ENCODE measurements around the gene ARL6IP5. TPM values are rescaled to one million over a fixed set of nuclear protein-coding genes. Genes with fewer than 3 reads are reported as not detected.

The ARL6IP5 gene
- total RNA-seq, 1 experiment from 2014 or later: 25.4 TPM

GRCh38 chr3:69085833-69086722, 1.3 kb downstream of the ARL6IP5 start:
- Histone ChIP-seq H3K9me3 (ENCODE audit: low read length) (no peaks in the 10 kb centered on the region), H3K9me2 (replicated peaks; ENCODE audit: low read length) (no peaks in the 10 kb centered on the region), H3K4me3 (ENCODE audit: low read length) (peak overlapping the region; percentile 85), H3K27me3 (ENCODE audit: low read length) (no peaks in the 10 kb centered on the region), H3K4me1 (ENCODE audit: insufficient read depth, low read length) (peaks cover 48% of the 10 kb centered on the region), H4K20me1 (ENCODE audit: low read length) (no peaks in the 10 kb centered on the region), H3K36me3 (ENCODE audit: low read depth, low read length) (no peaks in the 10 kb centered on the region), H3F3A (ENCODE audit: low read length, unreplicated experiment) (no peaks in the 10 kb centered on the region), H3K4me2 (ENCODE audit: low read length) (peak overlapping the region; percentile 99), H3K27ac (ENCODE audit: low read length) (peak overlapping the region; percentile 99), H3K79me2 (ENCODE audit: low read length) (peaks cover 50% of the 10 kb centered on the region), H3K9ac (ENCODE audit: low read length) (peak overlapping the region; percentile 94), H2AFZ (ENCODE audit: low read length) (peak overlapping the region; percentile 90; the same call in 1 of the 2 replicates)
- CTCF ChIA-PET: interaction anchor here (0.6 kb wide), 2 partner anchors 73 to 325 kb away, joined by 3 read pairs; partner anchors contain the start of gene EOGT
- TF ChIP-seq EZH2phosphoT487 (IDR thresholded peaks at IDR 0.05; ENCODE audit: borderline replicate concordance, low read length): no peak
- no peak for TF ChIP-seq EZH2 (IDR thresholded peaks at IDR 0.05; ENCODE audit: low read length, unreplicated experiment)
- TF ChIP-seq CTCF (conservative IDR thresholded peaks at IDR 0.05; ENCODE audit: low read depth, low read length): no peak
- POLR2A ChIA-PET (ENCODE audit: unreplicated experiment): interaction anchor here (0.6 kb wide), 1 partner anchor 114 kb away, joined by 8 read pairs; no protein-coding TSS in a partner anchor
- DNase-seq (peak; percentile 76), ATAC-seq (peak; percentile 74)
- BruUV-seq (replicated peaks): TSS peak; percentile 97
- intact Hi-C loops (cut with micrococcal nuclease): loop anchor here (2.0 to 5.0 kb wide), 2 partner anchors 34 to 35 kb away; partner anchors contain the start of gene TMF1

GRCh38 chr3:69087030-69087791, 2.5 kb downstream of the ARL6IP5 start:
- H3K79me2 ChIP-seq (ENCODE audit: low read length): peaks cover 50% of the 10 kb centered on the region
- ATAC-seq (no peak), DNase-seq (no peak)
- peaks cover 48% of the 10 kb centered on the region for H3K4me1 ChIP-seq (ENCODE audit: insufficient read depth, low read length)
- POLR2A ChIA-PET (ENCODE audit: unreplicated experiment): no interaction called here
- no TSS peak for BruUV-seq (replicated peaks)
- no peaks in the 10 kb centered on the region for H3K36me3 ChIP-seq (ENCODE audit: low read depth, low read length)
- peak overlapping the region; percentile 94 for H3K9ac ChIP-seq (ENCODE audit: low read length)
- TF ChIP-seq CTCF (conservative IDR thresholded peaks at IDR 0.05; ENCODE audit: low read depth, low read length) (no peak), EZH2phosphoT487 (IDR thresholded peaks at IDR 0.05; ENCODE audit: borderline replicate concordance, low read length) (no peak), EZH2 (IDR thresholded peaks at IDR 0.05; ENCODE audit: low read length, unreplicated experiment) (no peak)
- H4K20me1 ChIP-seq (ENCODE audit: low read length): no peaks in the 10 kb centered on the region
- peak overlapping the region; percentile 99 for H3K27ac ChIP-seq (ENCODE audit: low read length)
- peak overlapping the region; percentile 99 for H3K4me2 ChIP-seq (ENCODE audit: low read length)
- H3K27me3 ChIP-seq (ENCODE audit: low read length): no peaks in the 10 kb centered on the region
- peak overlapping the region; percentile 85 for H3K4me3 ChIP-seq (ENCODE audit: low read length)
- H3K9me2 ChIP-seq (replicated peaks; ENCODE audit: low read length): no peaks in the 10 kb centered on the region
- H3K9me3 ChIP-seq (ENCODE audit: low read length): no peaks in the 10 kb centered on the region
- CTCF ChIA-PET: interaction anchor here (0.6 kb wide), 1 partner anchor 71 kb away, joined by 11 read pairs; no protein-coding TSS in a partner anchor
- H3F3A ChIP-seq (ENCODE audit: low read length, unreplicated experiment): no peaks in the 10 kb centered on the region
- no peak overlapping the region for H2AFZ ChIP-seq (ENCODE audit: low read length)
- intact Hi-C loops (cut with micrococcal nuclease): loop anchor here (2.0 to 5.0 kb wide), 2 partner anchors 34 to 35 kb away; partner anchors contain the start of gene TMF1

Measured in PC-3 (cell line).